IMR-90 (cell line): ENCODE measurements around the gene SASH1. TPM values are rescaled to one million over a fixed set of nuclear protein-coding genes. Genes with fewer than 3 reads are reported as not detected.
"Not testable (repeated sequence)": the region's sequence is repeated elsewhere in the genome, so short reads cannot be mapped to it uniquely, and the experiment has no call there.

Source experiments
- ATAC-seq: fragments of 200-7000 bp; cut with Tn5 transposase; 2 replicates; pipeline ENCODE4 v1.9.1; 2020; ENCODE audit warnings: low read depth, mild to moderate bottlenecking, moderate library complexity
- BruUV-seq: library from RNA; stranded (reverse); fragments of 400-500 nt; replicated peaks from 2 replicates; lab custom pipeline; 2021; lab: Mats Ljungman, UMichigan
- CTCF ChIA-PET: fragments of 300-600 bp; formaldehyde crosslinking; extraction: SDS; loops from one replicate; lab custom pipeline; 2021; ENCODE audit warnings: antibody characterized with exemption; lab: Yijun Ruan, JAX
- POLR2A ChIA-PET: fragments of 300-600 bp; sonication (Branson Sonifier 250); formaldehyde crosslinking; loops from one replicate; lab custom pipeline; 2022; ENCODE audit warnings: antibody characterized with exemption; ENCODE audit not compliant: unreplicated experiment; lab: Charles Lee
- DNase-seq: peaks from one replicate; pipeline ENCODE4 v3.0.0; 2013
- H2AFZ ChIP-seq: replicated peaks from 2 replicates; pipeline ENCODE3; 2013; ENCODE audit warnings: low read length, mild to moderate bottlenecking; ENCODE audit not compliant: poor library complexity
- H2AK5ac ChIP-seq: 2 replicates; pipeline ENCODE4 v1.6.1; 2013; ENCODE audit warnings: low read depth, low read length, inconsistent platforms
- H2AK9ac ChIP-seq: replicated peaks from 2 replicates; pipeline ENCODE3; 2013; ENCODE audit warnings: mild to moderate bottlenecking, low read depth, low read length, moderate library complexity; ENCODE audit not compliant: poor library complexity
- H2BK120ac ChIP-seq: 2 replicates; pipeline ENCODE4 v1.6.1; 2013; ENCODE audit warnings: low read depth, low read length, inconsistent platforms
- H2BK15ac ChIP-seq: 3 replicates; pipeline ENCODE4 v1.6.1; 2013; ENCODE audit warnings: low read depth, low read length, inconsistent platforms
- H2BK20ac ChIP-seq: 2 replicates; pipeline ENCODE4 v1.6.1; 2013; ENCODE audit warnings: low read depth, mild to moderate bottlenecking, inconsistent platforms, low read length, moderate library complexity
- H2BK5ac ChIP-seq: 2 replicates; pipeline ENCODE4 v1.6.1; 2013; ENCODE audit warnings: mild to moderate bottlenecking, low read depth, low read length, inconsistent platforms; ENCODE audit not compliant: poor library complexity, severe bottlenecking
- H3K14ac ChIP-seq: replicated peaks from 2 replicates; pipeline ENCODE4 v1.6.1; 2013; ENCODE audit warnings: low read depth, low read length, inconsistent platforms
- H3K18ac ChIP-seq: 2 replicates; pipeline ENCODE4 v1.6.1; 2013; ENCODE audit warnings: low read depth, low read length, control low read depth
- H3K23ac ChIP-seq: 2 replicates; pipeline ENCODE4 v1.6.1; 2013; ENCODE audit warnings: low read depth, low read length, inconsistent platforms
- H3K27ac ChIP-seq: 2 replicates; pipeline ENCODE4 v1.5.1; 2013; ENCODE audit warnings: mild to moderate bottlenecking, control low read depth, low read length; ENCODE audit not compliant: insufficient read depth
- H3K27me3 ChIP-seq: 2 replicates; pipeline ENCODE4 v1.6.1; 2013; ENCODE audit warnings: low read length; ENCODE audit not compliant: control insufficient read depth, insufficient read depth
- H3K36me3 ChIP-seq: 2 replicates; pipeline ENCODE4 v1.6.1; 2013; ENCODE audit warnings: low read length, mixed read lengths; ENCODE audit not compliant: control insufficient read depth, insufficient read depth
- H3K4ac ChIP-seq: 2 replicates; pipeline ENCODE4 v1.6.1; 2013; ENCODE audit warnings: low read depth, low read length, inconsistent platforms
- H3K4me1 ChIP-seq: 2 replicates; pipeline ENCODE4 v1.6.1; 2013; ENCODE audit warnings: low read length, mixed read lengths; ENCODE audit not compliant: control insufficient read depth, insufficient read depth
- H3K4me2 ChIP-seq: 2 replicates; pipeline ENCODE4 v1.6.1; 2013; ENCODE audit warnings: low read depth, mild to moderate bottlenecking, control low read depth, low read length, moderate library complexity
- H3K4me3 ChIP-seq: 2 replicates; pipeline ENCODE4 v1.5.1; 2013; ENCODE audit warnings: low read depth, mild to moderate bottlenecking, control low read depth, low read length, moderate library complexity; ENCODE audit not compliant: insufficient read depth
- H3K56ac ChIP-seq: 2 replicates; pipeline ENCODE4 v1.6.1; 2013; ENCODE audit warnings: low read length, inconsistent platforms; ENCODE audit not compliant: insufficient read depth; ENCODE audit errors: extremely low read depth
- H3K79me1 ChIP-seq, 2 experiments: 2 replicates each; pipeline ENCODE4 v1.6.1; 2013; ENCODE audit warnings: low read length in 2 of 2, inconsistent platforms in 1 of 2, low read depth in 1 of 2
- H3K9ac ChIP-seq: 2 replicates; pipeline ENCODE4 v1.6.1; 2013; ENCODE audit warnings: low read depth, low read length, control low read depth
- H3K9me1 ChIP-seq: 2 replicates; pipeline ENCODE4 v1.6.1; 2013; ENCODE audit warnings: low read length, inconsistent platforms; ENCODE audit not compliant: insufficient read depth
- H3K9me3 ChIP-seq: 2 replicates; pipeline ENCODE4 v1.6.1; 2013; ENCODE audit warnings: low read length; ENCODE audit not compliant: control insufficient read depth, insufficient read depth
- H4K20me1 ChIP-seq: 2 replicates; pipeline ENCODE4 v1.6.1; 2013; ENCODE audit warnings: low read length, inconsistent platforms; ENCODE audit not compliant: insufficient read depth
- H4K5ac ChIP-seq: 2 replicates; pipeline ENCODE4 v1.6.1; 2013; ENCODE audit warnings: mild to moderate bottlenecking, low read depth, low read length, control low read depth
- H4K8ac ChIP-seq, 2 experiments: 2 replicates each; pipeline ENCODE4 v1.6.1; 2013; ENCODE audit warnings: low read depth in 2 of 2, low read length in 2 of 2, control low read depth in 1 of 2, inconsistent platforms in 1 of 2
- H4K91ac ChIP-seq: 2 replicates; pipeline ENCODE4 v1.6.1; 2013; ENCODE audit warnings: low read depth, low read length, inconsistent platforms; ENCODE audit not compliant: insufficient read depth
- WGBS, 2 experiments: methylation state at CpG; one replicate each; pipeline versions ENCODE4 v1.1.5 to v1.1.7; 2013; ENCODE audit warnings: missing lambda C conversion rate in 2 of 2; ENCODE audit not compliant: insufficient read length in 1 of 2; ENCODE audit errors: extremely low coverage in 2 of 2; 5-methylcytosine and 5-hydroxymethylcytosine counted together
- dilution Hi-C: fragments of 300-500 bp; cut with HindIII; formaldehyde crosslinking; loops from one replicate; pipeline ENCODE4 v1.14.3; 2018; ENCODE audit warnings: low sequenced_read_pairs; ENCODE audit not compliant: unreplicated experiment
- in situ Hi-C: fragments of 300-500 bp; cut with MboI; formaldehyde crosslinking; loops from 3 replicates; pipeline ENCODE4 v1.14.3; 2019; ENCODE audit warnings: low sequenced_read_pairs, inconsistent platforms, mixed read lengths
- intact Hi-C: fragments of 100-400 bp; cut with micrococcal nuclease; formaldehyde crosslinking; loops from 2 replicates; pipeline ENCODE4 v1.10.0; 2022
- polyA plus RNA-seq, 3 experiments: library from polyadenylated mRNA; depleted of rRNA; stranded (reverse); fragments of >200 nt; gene quantifications; 2 replicates each; pipeline ENCODE4 v1.2.3, GENCODE V29; 2012; ENCODE audit warnings: low replicate concordance in 1 of 3
- total RNA-seq: library from RNA; depleted of rRNA; stranded (reverse); fragments of >200 nt; gene quantifications from 2 replicates; pipeline ENCODE4 v1.2.3, GENCODE V29; 2012

The SASH1 gene
- total and polyA plus RNA-seq, 2 of the 4 experiments (the other 2 are of a cell fraction), result 11.6 to 16.5 TPM

DNA sequence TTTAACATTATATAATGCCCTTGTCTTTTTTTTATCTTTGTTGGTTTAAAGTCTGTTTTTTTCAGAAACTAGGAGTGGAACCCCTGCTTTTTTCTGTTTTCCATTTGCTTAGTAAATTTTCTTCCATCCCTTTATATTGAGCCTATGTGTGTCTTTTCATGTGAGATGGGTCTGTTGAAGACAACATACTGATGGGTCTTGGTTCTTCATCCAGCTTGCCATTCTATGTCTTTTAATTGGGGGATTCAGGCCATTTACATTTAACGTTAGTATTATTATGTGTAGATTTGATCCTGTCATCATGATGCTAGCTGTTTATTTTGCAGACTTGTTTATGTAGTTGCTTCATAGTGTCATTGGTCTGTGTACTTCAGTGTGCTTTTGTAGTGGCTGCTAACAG lies 243.0 kb downstream of the SASH1 start:
- H2BK15ac ChIP-seq, H3K27ac ChIP-seq, H3K36me3 ChIP-seq, H4K20me1 ChIP-seq, H2AFZ ChIP-seq, DNase-seq, H2AK9ac ChIP-seq, H2BK5ac ChIP-seq, H3K79me1 ChIP-seq, H3K4me1 ChIP-seq, H2BK20ac ChIP-seq, H2AK5ac ChIP-seq, H2BK120ac ChIP-seq, H3K14ac ChIP-seq, H3K4me3 ChIP-seq, BruUV-seq, H3K56ac ChIP-seq, ATAC-seq, H3K9ac ChIP-seq, H4K91ac ChIP-seq, H3K9me1 ChIP-seq, H3K4ac ChIP-seq, H3K4me2 ChIP-seq, H3K23ac ChIP-seq, H3K9me3 ChIP-seq, POLR2A ChIA-PET, H3K27me3 ChIP-seq, dilution Hi-C loops, intact Hi-C loops, H3K18ac ChIP-seq, H4K8ac ChIP-seq, H4K5ac ChIP-seq: not testable (repeated sequence)
- in situ Hi-C loops, result loop anchor here (10.0 kb wide), 1 partner anchor 839 kb away; no protein-coding TSS in a partner anchor
- CTCF ChIA-PET, result interaction anchor here (0.7 to 1.6 kb wide), 2 partner anchors 25 to 817 kb away, joined by 3 to 4 read pairs; no protein-coding TSS in a partner anchor
- WGBS, 2 experiments, result no CpG with 5 or more reads among the region's 1 CpG
